ENCODE results near the gene LAD1. TPM values are rescaled to one million over a fixed set of nuclear protein-coding genes. Genes with fewer than 3 reads are reported as not detected.

Gene LAD1
- total and polyA plus RNA-seq, 2 donors (not counting 1 experiment from before 2014, with no cell fraction given) = 0.10 TPM; not detected in 1

DNA sequence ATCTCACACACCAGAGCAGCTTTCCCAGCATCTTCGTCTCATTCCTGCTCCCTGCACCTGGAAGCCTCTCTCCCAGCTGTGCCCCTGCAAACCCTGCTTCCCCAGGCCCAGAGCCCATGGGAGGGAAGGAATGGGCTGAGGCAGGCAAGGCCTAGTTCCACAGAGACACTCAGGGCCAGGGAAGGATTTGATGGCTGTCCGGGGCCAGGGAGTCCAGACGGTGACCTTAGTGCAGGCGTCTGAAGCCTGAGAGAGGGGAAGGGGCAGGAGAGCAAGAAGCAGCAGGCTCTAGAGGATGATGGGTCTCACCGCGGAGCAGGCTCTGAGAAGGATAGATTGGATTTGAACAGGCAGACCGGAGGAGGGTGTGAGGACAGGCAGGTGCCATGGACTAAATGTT is 44.6 kb upstream of the LAD1 start:
- ChIA-PET CTCF (interaction anchor here (1.3 kb wide), 1 partner anchor 69 kb away, joined by 4 read pairs; no protein-coding TSS in a partner anchor), POLR2A (no interaction called here)
- Histone ChIP-seq H3K36me3 (replicated peaks in 1 of 2; ENCODE audit: control extremely low read depth in 1 of 2, control insufficient read depth in 1 of 2, extremely low read depth in 1 of 2, insufficient read depth in 2 of 2, low read length in 1 of 2) (no peaks in the 10 kb centered on the region), H3K4me2 (replicated peaks; ENCODE audit: low read depth, low read length, poor library complexity, severe bottlenecking) (no peak overlapping the region), H3K79me2 (ENCODE audit: control insufficient read depth, insufficient read depth, low read length) (no peaks in the 10 kb centered on the region), H3K9ac (ENCODE audit: low read length) (no peak overlapping the region), H3K27ac (ENCODE audit: low read length in 2 of 2) (no peak overlapping the region), H4K20me1 (ENCODE audit: control insufficient read depth, insufficient read depth, low read length, poor library complexity, severe bottlenecking) (no peaks in the 10 kb centered on the region), H3K9me3 (ENCODE audit: control extremely low read depth in 1 of 3, control insufficient read depth in 2 of 3, insufficient read depth in 1 of 3, low read length in 2 of 3) (peaks cover 0 to 5% (median 4%) of the 10 kb centered on the region in 3 donors), H3K27me3 (replicated peaks in 1 of 4; ENCODE audit: control extremely low read depth in 1 of 4, control insufficient read depth in 3 of 4, insufficient read depth in 4 of 4, low read length in 3 of 4) (peaks cover 0 to 5% (median 0%) of the 10 kb centered on the region in 4 experiments), H2AFZ (ENCODE audit: insufficient read depth, low read depth, low read length, poor library complexity, severe bottlenecking) (no peak overlapping the region), H3K4me3 (ENCODE audit: control extremely low read depth in 1 of 5, extremely low read depth in 1 of 5, insufficient read depth in 1 of 5, low read depth in 2 of 5, low read length in 4 of 5) (no peak overlapping the region), H3K4me1 (ENCODE audit: control insufficient read depth in 2 of 2, insufficient read depth in 2 of 2, low read length in 2 of 2) (peaks cover 7 to 9% of the 10 kb centered on the region in 2 donors)
- Mint-ChIP-seq H3K4me1 (peaks cover 4% of the 10 kb centered on the region), H3K9me3 (ENCODE audit: insufficient read depth) (no peaks in the 10 kb centered on the region), H3K27ac (no peak overlapping the region), H3K27me3 (peaks cover 28% of the 10 kb centered on the region), H3K4me3 (no peak overlapping the region)
- intact Hi-C loops (cut with micrococcal nuclease) = loop anchor here (10.0 kb wide), 1 partner anchor 351 kb away; no protein-coding TSS in a partner anchor
- 97% methylated on average over 7 of the region's 7 CpGs for WGBS (ENCODE audit: insufficient coverage)
- TF ChIP-seq CTCF (IDR thresholded peaks at IDR 0.05) (no peak), EZH2 (IDR thresholded peaks at IDR 0.05; ENCODE audit: borderline replicate concordance, insufficient read depth, low read depth, low read length, poor library complexity, severe bottlenecking) (no peak)
- DNase-seq (no peak), ATAC-seq (ENCODE audit: low read depth) (no peak)

DNA sequence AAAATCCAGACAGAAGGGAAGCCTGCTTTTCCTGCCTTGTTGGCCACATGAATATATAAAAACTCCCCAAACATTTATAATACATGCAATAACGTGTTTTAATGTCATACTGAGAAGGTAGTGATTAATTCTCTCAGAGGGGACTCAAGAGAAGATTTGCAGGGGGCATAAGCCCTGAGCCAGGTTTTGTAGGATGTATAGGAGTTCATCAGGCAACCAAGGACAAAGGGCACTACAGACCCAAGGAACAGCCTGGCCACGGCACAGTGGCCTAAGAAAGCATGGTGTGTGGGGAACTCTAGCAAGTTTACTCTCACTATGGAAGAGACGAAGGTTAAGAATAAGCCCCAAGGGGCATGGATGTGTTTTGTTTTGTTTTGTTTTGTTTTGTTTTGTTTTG is 37.8 kb upstream of the LAD1 start:
- H3K36me3 ChIP-seq (replicated peaks in 1 of 2; ENCODE audit: control extremely low read depth in 1 of 2, control insufficient read depth in 1 of 2, extremely low read depth in 1 of 2, insufficient read depth in 2 of 2, low read length in 1 of 2) = no peaks in the 10 kb centered on the region
- H3K9me3 Mint-ChIP-seq (ENCODE audit: insufficient read depth) = no peaks in the 10 kb centered on the region
- H3K4me2 ChIP-seq (replicated peaks; ENCODE audit: low read depth, low read length, poor library complexity, severe bottlenecking) = no peak overlapping the region
- peaks cover 3 to 7% of the 10 kb centered on the region in 2 donors for H3K4me1 ChIP-seq (ENCODE audit: control insufficient read depth in 2 of 2, insufficient read depth in 2 of 2, low read length in 2 of 2)
- H3K4me3 ChIP-seq (ENCODE audit: control extremely low read depth in 1 of 5, extremely low read depth in 1 of 5, insufficient read depth in 1 of 5, low read depth in 2 of 5, low read length in 4 of 5) = no peak overlapping the region
- H3K4me3 Mint-ChIP-seq = no peak overlapping the region
- H4K20me1 ChIP-seq (ENCODE audit: control insufficient read depth, insufficient read depth, low read length, poor library complexity, severe bottlenecking) = no peaks in the 10 kb centered on the region
- WGBS (ENCODE audit: insufficient coverage) = 92% methylated on average over 2 of the region's 3 CpGs
- POLR2A ChIA-PET = no interaction called here
- H3K4me1 Mint-ChIP-seq = peaks cover 7% of the 10 kb centered on the region
- H3K27ac Mint-ChIP-seq = no peak overlapping the region
- intact Hi-C loops (cut with micrococcal nuclease) = no loop called here
- peaks cover 31% of the 10 kb centered on the region for H3K27me3 Mint-ChIP-seq
- no peak overlapping the region for H3K27ac ChIP-seq (ENCODE audit: low read length in 2 of 2)
- DNase-seq (no peak), ATAC-seq (ENCODE audit: low read depth) (no peak)
- no peak overlapping the region for H2AFZ ChIP-seq (ENCODE audit: insufficient read depth, low read depth, low read length, poor library complexity, severe bottlenecking)
- TF ChIP-seq EZH2 (IDR thresholded peaks at IDR 0.05; ENCODE audit: borderline replicate concordance, insufficient read depth, low read depth, low read length, poor library complexity, severe bottlenecking) (no peak), CTCF (IDR thresholded peaks at IDR 0.05) (no peak)
- H3K27me3 ChIP-seq (replicated peaks in 1 of 4; ENCODE audit: control extremely low read depth in 1 of 4, control insufficient read depth in 3 of 4, insufficient read depth in 4 of 4, low read length in 3 of 4) = peaks cover 0 to 13% (median 5%) of the 10 kb centered on the region in 4 experiments
- no peaks in the 10 kb centered on the region for H3K79me2 ChIP-seq (ENCODE audit: control insufficient read depth, insufficient read depth, low read length)
- no peak overlapping the region for H3K9ac ChIP-seq (ENCODE audit: low read length)
- CTCF ChIA-PET = interaction anchor here (1.8 to 2.1 kb wide), 2 partner anchors 10 to 77 kb away, joined by 17 to 34 read pairs; no protein-coding TSS in a partner anchor
- peaks cover 0 to 4% (median 0%) of the 10 kb centered on the region in 3 donors for H3K9me3 ChIP-seq (ENCODE audit: control extremely low read depth in 1 of 3, control insufficient read depth in 2 of 3, insufficient read depth in 1 of 3, low read length in 2 of 3)

Data from B cell (primary cell).